Urothelium cell line (cell line): ENCODE data around the gene C17orf113.

Experiments used
- DNase-seq: peaks from one replicate; pipeline ENCODE4 v3.0.0; 2011; ENCODE audit warnings: low spot score, mixed read lengths
- FAIRE-seq: peaks from 2 replicates; lab custom pipeline; 2011; peaks lifted over from hg19 to GRCh38; lab: Jason Lieb, UNC

Gene C17orf113

DNA sequence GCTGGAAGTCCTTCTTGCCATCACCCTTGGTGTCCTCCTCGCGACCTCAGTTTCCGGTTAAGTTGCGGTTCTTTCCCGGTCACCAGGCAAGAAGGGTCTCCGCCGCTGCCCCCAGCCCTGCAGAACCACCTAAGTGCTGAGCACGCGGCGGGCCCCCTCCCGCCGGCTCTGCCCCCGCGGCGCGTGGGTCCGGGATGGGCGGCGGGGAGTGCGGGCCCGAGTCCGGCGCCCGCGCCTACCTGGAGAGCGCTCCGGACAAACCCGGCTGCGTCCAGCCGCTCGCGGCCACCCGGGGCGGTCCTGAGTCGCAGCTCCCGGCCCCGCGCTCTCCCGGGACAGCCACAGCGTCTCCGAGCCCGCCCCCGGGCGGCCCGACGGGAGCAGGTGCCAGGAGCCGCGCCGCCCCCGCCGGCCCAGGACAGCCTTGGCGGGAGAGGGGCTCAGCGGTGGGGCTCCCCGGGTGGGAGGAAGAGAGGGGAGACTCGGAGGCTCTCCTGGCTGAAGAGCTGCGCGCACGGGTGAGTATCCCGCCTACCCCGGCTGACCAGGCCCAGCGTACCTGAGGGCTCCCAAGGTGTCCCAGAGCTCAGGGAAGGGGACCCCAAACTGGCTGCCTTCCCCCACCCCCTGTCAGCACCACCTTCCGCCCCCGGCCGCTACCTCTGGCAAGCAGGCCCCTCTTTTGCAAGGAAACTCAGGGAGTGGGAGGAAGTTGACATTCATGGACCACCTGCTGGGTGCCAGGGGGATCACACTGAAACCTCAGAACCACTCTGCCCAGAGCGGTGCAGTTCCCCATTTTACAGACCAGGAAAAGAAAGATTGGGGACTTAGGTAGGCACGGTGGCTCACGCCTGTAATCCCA is 22.2 kb upstream of the C17orf113 start:
- DNase-seq (no peak), FAIRE-seq (no peak)

DNA sequence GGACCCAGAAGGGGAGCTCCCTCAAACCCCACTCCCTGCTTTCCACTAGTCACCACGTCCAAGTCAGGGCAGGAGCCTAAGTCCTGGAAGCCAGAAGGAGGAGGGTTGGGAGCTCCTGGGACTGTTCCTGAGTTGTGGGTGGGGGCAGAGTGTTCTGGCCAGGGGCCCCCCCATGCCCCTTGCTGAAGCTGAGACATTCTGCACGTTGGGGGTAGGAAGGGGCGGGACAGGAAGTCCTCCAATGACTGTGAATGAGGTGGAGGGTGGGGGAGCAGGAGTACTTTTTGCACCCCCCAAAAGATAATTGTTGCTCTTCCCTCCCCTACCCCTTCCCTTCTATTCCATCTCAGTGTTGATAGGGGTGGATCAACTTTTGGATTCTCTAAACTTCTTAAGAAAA is 21.4 kb upstream of the C17orf113 start:
- no peak for FAIRE-seq
- DNase-seq = no peak

DNA sequence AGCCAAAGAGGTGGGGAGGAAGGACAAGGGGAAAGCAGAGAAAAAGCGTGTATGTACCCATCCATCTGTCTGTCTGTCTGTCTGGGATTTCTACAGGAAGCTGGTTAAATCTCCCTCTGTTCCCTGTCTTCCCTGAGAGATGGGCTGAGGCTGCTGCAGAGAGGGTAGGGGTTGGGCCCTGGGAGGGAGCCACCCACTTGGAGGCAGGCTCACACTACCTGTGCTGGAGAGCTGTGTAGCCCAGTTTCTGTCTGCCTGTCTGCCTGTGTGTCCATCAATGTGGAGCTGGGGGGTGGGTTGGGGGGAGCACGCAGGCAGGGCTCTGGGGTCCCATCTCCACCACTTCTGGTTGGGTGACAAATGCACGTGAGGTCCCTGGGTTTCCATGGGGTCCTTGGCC is 18.6 kb upstream of the C17orf113 start:
- FAIRE-seq = no peak
- DNase-seq = no peak

DNA sequence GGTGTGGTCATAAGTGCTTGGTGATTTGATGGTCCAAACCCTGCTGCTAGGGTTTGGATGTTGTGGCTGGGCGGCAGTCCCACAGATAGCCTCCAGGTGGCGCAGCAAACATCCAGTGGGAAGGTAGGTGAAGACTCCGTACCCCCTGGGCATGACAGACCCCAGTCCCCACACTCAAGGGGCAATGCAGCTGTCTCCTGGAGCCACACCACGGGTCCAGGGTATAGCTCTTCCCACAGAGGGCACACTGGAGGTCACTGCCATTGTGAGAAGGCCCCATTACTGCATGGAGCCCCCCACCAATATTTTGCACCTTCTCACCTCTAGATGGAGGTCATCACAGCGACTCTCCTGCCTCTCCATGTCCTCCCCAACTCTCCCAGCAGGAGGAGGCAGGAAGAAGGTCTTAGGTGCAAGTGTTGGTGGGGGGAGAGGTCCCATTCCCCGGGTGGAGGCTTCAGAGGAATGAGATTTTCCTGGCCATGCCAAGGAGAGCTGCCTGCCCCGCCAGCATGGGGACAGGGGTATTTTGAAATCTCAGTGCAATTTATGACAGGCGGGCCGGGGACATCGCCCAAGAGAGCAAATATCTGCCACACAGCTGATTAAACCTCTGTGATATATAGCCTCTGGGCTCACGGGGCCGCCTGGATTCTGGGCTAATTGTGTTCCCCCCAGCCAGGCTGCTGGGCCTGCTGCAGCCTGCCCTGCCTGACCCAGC is 17.1 kb upstream of the C17orf113 start:
- peak; percentile 80 for FAIRE-seq
- DNase-seq = peak; percentile 70

DNA sequence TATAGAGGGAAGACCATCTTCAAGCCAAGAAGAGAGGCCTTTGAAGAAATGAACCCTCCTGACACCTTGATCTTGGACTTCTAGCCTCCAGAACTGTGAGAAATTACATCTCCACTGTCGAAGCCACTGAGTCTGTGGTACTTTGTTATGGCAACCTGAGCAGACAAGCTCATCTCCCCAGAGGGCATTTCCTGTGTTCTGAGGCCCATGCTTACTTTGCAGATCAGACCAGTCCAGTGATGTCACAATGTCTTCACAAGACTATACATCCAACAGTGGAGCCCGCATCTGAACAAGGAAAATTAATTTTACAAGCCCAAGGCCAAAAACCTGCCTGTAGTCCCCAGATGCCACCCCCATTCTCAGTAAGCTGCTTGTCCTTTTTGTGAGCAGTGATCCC is 14.8 kb upstream of the C17orf113 start:
- DNase-seq (no peak), FAIRE-seq (no peak)

DNA sequence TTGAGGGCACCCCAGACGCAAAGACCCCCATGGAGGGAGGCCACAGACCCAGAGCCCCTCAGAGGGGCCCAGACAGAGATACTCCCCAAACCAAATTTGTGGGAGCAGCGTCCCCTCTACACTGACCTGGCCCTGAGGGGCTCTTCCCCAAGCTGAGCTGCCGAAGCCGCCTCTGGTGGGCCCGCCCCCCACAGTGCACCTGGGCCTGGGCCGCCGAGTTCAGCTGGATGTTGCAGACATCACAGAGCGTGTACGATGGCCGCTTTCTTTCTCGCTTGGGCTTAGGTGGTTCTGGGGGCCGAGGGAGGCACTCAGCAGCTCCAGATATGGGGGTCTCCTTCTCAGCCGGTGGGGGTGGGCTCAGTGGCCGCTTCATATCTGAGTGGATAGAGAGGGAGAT is 12.3 kb upstream of the C17orf113 start:
- FAIRE-seq = no peak

DNA sequence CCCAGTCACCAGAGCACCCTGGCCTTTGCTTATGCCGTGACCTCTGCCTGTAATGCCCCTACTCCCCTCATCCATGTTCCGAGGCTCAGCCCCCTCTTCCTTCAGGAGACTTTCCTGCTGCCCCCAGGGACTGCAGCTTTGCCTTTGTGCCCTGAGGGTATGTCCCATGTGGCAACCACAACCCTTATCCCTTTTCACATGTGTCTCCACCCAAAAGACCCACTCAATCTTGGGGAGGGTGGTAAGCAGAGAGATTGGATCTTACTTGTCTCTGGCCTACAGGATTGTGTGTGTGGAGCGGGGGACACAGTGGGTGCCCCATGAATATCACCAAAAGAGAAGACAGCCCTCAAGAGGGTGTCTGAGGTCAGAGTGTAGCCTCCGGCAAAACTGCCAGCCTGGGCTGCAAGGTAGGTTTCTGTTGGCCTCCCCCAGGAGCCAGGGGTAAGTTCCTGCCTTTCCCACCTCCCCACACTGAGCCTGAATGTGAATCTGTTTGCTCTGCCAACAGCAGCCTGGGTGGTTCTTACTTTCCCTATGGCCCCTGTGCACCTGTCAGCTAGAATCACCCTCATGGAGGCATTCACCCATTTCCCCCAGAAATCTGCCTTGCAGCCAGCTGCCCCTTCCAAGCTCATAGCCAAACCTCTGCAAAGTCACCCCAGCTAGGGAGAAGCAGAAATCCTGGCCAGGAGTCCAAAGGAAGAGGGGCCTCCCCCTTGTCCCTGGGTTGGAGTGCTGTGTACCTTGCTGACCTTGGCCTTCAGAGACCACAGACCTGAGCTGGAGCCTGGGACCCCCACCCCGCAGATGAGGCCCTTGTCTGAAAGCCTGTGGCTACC is 11.5 kb upstream of the C17orf113 start:
- FAIRE-seq (no peak), DNase-seq (no peak)

More for the DNA sequence above, 12.3 kb upstream of the C17orf113 start:
- DNase-seq = no peak

DNA sequence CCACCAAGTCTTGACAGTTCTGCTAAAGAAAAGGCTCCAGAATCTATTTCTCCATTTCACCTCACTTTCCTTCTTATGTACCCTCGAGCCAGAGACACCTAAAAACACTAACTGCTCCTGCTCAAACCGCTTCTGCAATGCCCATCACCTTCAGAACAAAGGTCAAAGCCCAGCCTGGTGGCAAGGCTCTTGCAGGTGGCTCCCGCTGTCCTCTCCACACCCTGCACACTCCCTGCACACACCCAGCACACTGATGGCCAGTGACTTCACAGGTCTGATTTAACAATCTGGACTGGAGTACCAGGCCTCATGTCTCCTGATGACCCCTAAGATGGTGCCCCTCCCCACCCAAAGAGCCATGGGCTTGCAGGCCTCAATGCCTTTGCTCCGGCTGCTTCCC is 9.8 kb upstream of the C17orf113 start:
- DNase-seq (no peak), FAIRE-seq (no peak)

DNA sequence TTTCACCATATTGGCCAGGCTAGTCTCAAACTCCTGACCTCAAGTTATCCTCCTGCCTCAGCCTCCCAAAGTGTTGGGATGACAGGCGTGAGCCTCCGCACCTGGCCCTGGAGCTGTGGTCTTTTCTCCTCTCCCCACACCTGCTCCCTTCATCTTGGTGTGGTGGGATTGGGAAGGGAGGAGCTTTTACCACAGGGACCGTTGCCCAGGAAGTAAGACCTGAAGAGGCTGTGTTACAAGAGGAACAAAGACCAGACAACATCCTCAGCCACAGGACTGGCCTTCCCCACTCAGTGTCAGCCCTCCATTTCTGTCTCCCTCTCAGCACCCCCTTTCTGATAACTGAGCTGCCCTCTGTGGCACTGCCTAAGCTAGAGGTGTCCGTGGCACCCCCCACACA is 9.4 kb upstream of the C17orf113 start:
- DNase-seq = no peak
- FAIRE-seq = no peak

DNA sequence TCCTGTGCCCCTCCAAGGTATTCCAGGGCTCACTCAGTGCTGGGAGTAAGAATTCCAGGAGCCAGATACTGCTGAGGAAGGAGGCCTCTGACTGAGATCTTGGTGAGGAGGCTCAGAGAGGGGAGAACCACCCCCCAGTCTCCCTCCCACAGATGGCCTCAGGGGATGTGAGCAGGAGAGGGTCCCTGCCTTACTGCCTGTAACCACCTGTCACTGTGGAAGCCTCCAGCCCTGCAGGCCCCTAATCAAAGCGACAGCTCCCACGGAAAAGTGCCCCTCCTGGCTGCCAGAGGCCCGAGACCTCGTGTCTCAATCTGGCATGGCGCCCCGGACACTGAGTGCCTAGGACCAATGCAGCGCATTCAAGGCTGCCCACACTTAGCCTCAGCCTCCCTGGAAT is 7.7 kb upstream of the C17orf113 start:
- DNase-seq = no peak
- FAIRE-seq = no peak

DNA sequence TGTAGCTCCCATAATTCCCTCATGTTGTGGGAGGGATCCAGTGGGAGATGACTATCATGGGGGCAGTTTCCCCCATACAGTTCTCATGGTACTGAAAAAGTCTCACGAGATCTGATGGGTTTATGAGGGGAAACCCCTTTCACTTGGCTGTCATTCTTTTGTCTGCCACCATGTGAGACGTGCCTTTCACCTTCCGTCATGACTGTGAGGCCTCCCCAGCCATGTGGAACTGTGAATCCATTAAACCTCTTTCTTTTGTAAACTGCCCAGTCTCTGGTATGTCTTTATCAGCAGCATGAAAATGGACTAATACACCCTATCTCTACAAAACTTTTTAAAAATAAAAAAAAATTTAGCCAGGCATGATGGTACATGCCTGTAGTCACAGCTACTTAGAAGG is 6.2 kb upstream of the C17orf113 start:
- FAIRE-seq (no peak), DNase-seq (no peak)

DNA sequence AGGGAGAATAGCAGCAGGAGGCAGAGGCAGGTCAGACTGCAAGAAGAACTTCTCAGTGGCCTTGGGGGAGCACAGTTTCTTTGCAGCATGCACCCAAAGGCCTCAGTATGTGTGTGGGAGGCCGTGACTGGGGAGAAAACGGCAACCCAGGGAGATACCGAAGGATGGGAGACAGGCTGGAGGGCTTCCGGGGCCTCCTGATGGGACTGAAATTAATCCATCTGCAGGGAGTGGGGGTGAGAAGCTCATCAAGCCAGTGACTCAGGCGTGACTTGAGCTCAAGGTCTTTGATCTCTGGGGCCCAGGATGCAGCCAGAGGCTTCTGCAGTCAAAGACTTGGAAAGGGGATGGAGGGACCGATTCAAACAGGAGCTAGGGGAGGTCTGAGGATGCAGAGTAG is 5.1 kb upstream of the C17orf113 start:
- DNase-seq = no peak
- no peak for FAIRE-seq

DNA sequence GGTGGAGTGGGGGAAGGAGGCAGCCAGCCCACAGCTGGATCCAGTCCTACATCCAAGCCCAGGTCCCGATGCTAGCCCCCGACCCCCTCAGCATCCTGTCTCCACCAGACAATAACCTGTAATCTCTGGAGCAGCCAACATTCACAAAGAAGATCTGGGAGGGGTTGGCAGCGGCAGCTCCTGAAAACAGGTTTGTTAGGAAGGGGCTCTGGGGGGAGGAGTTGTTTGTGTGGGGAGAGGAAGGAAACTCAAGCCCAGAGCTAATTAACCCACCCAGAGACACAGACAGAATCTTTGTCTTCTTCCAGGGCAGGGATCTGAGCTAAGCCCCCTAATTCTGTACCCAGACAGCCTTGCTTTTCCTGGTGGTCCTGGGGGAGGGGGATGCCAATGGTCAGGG is 4.6 kb upstream of the C17orf113 start:
- no peak for DNase-seq
- FAIRE-seq = no peak

DNA sequence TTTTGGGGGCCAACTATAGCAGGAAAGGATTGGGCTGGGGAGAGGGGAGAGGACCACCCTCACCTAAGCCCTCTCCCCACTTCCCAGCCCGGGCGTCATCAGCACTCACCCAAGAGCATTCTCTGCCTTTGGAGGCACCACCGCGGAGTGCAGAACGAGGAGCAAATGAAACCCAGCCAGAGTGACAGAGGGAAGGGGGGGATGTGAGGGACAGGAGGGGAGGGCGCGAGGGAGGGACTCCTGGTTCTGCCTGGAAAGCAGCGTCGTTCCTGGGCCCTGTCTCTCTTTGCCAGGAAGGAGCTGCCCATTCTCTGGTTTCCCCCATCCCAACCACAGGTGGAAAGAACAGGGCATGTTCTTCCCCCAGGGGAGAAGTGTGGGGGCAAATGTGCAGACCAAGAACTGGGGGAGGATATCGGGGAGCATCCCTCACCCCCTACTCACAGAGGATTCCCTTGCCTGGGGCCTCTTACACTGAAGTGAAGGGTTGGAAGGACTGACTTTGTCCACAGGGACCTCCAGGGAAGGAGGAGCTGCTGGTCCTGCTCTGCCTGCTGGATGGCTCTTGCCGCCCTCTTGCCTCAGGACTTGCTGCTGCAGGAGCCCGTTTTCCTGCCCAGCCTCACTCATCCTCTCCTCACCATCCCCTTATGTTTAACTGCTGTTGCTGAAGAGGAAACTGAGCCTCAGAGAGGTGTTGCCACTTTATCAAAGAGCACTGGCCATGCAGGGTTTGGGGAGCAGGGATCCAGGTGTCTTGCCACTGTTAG is 3.5 kb upstream of the C17orf113 start:
- no peak for FAIRE-seq

DNA sequence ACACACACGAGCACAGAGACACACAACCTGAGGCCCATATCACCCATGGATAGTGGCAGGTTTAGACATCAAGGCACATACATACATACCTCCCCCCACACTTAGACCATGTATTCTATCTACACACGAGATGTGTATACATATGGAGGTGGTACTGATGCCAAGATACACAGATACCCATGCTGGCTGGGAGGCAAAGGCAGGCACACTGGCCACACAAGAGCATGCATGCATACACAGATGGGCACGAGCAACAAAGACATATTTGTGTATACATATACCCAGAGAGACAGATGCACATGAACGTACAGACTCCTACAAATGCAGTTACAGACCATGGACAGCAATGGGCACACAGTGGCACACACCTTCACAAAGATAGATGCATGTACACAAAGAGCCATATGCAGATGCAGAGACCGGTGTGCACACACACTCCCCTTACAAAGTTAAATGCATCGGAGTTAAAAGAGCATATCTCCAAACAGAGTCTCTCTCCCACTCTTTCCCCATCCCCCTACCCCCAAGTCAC is 2.0 kb upstream of the C17orf113 start:
- no peak for DNase-seq
- FAIRE-seq = peak; percentile 76

More for the DNA sequence above, 3.5 kb upstream of the C17orf113 start:
- DNase-seq = no peak

DNA sequence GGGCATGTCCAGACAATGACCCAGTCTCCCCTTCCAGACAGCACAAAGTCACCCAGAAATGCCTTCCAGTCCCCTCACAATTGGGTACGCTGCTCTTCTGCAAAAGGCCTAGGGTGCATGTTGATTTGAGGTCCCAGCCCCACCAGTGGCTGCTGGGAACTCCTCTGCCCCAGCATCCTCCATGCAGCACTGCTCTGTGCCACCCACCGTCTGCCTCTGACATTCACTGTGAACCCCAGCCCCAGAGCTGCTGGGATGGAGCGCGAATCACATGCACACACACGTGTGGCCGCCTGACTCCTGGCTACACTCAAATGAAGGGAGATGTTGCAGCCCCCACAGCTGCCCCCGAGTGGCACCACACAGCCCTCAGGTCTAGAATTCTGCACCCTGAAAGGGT is 1.2 kb upstream of the C17orf113 start:
- FAIRE-seq = no peak
- no peak for DNase-seq

DNA sequence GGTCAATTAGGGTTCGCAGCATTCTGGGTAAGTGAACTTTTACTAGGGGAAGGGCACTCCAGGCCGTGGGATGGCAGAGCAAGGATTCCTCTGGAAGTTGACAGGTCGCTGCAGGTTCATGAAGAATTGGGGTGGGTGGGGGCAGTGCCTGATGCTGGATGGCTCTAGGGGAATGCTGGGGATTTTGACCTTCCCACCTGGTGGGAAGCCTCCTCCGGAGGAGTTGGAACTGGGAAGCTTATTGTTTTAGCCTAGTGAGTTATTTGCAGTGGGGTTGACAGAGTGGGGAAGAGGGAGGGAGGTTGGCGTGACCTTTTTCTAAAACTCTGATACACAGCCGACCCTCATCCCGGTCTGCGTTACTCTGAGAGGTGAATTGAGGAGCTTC is 606 bp upstream of the C17orf113 start:
- DNase-seq = no peak
- FAIRE-seq = no peak

DNA sequence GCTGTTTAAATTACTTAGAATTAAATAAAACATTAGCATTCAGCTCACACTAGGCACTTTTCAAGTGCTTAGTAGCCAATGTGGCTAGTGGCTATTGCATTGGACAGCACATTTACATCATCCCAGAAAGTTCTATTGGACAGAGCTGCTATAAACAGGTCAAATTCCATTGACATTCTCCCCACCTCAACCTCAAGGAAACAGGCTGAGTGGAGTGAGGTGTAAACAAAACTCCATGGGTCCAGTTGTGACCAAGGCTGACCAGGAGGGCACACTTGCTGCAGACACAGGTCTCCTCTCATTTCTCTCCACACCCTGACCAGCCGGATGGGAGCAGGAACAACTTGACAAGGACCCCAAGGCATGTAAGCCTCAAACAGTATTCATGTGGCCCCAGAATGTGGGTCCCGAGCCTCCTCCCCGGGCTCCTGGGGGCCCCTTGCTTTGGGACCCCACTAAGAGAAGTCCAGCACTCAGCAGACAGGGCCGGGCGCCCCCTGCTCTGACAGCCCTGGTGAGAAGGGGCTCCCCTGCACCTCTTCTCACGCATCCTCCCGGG is 488 bp downstream of the C17orf113 start:
- peak; percentile 67 for FAIRE-seq
- DNase-seq = peak; percentile 31

DNA sequence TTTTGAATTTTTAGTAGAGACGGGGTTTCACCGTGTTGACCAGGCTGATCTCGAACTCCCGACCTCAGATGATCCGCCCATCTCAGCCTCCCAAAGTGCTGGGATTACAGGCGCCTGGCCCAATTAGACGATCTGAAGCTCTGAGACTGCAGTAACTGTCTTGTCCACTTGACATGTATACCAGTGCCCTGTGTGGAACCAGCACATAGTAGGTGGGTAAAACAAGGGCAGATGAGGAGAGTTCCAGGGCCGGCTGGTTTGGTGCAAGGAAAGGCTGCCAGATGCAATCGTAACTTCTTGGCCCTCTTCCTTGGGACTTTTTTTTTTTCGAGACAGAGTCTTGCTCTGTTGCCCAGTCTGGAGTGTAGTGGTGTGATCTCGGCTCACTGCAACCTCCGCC is 3.1 kb downstream of the C17orf113 start:
- no peak for FAIRE-seq
- no peak for DNase-seq

DNA sequence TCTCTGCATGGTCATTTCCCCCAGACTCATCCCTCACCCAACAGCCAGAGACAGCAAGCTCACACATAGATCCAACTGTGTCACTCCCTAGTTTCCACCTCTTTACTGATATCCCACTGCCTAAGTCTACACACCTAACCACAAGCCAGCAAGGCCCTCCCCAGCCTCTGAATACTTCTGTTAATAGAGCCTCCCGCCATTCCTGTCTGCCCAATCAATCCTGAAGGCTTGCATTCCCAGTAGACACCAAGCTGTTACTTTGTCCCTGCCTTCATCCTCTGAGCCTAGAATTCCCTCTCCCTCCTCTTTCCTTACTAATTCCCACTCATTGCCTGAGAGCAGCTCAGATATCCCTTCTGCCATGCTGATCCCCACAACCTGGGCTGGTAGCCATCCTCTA is 4.7 kb downstream of the C17orf113 start:
- DNase-seq = no peak

More for the DNA sequence above, 4.7 kb downstream of the C17orf113 start:
- FAIRE-seq = no peak
